Smooth muscle cell (in vitro differentiated cells): Measurements from ENCODE around the gene AFAP1. TPM values are rescaled to one million over a fixed set of nuclear protein-coding genes. Genes with fewer than 3 reads are reported as not detected.

Source experiments
- DNase-seq: peaks from one replicate; lab custom pipeline; 2025; ENCODE audit not compliant: unreplicated experiment; lab: John Stamatoyannopoulos, UW
- H2AFZ ChIP-seq: fragments of 200-600 bp; sonication (generic); 2 replicates; pipeline ENCODE4 v1.6.0; 2016; ENCODE audit warnings: antibody characterized with exemption, low read depth, mild to moderate bottlenecking
- H3F3A ChIP-seq: fragments of 200-600 bp; sonication (generic); 2 replicates; pipeline ENCODE4 v1.6.0; 2017; ENCODE audit warnings: antibody characterized with exemption, low read depth
- H3K27ac ChIP-seq: fragments of 200-600 bp; sonication (generic); 2 replicates; pipeline ENCODE4 v1.5.1; 2016; ENCODE audit warnings: low read depth, mild to moderate bottlenecking
- H3K27me3 ChIP-seq: fragments of 200-600 bp; sonication (generic); 2 replicates; pipeline ENCODE4 v1.6.1; 2016; ENCODE audit warnings: low read depth, mild to moderate bottlenecking
- H3K36me3 ChIP-seq: fragments of 200-600 bp; sonication (generic); 2 replicates; pipeline ENCODE4 v1.5.1; 2016; ENCODE audit warnings: low read depth
- H3K4me1 ChIP-seq: fragments of 200-600 bp; sonication (generic); 2 replicates; pipeline ENCODE4 v1.5.1; 2016; ENCODE audit warnings: low read depth
- H3K4me2 ChIP-seq: fragments of 200-600 bp; sonication (generic); 2 replicates; pipeline ENCODE4 v1.6.0; 2016; ENCODE audit warnings: mild to moderate bottlenecking
- H3K4me3 ChIP-seq: fragments of 200-600 bp; sonication (generic); 2 replicates; pipeline ENCODE4 v1.5.1; 2016; ENCODE audit warnings: mild to moderate bottlenecking
- H3K79me2 ChIP-seq: fragments of 200-600 bp; sonication (generic); 2 replicates; pipeline ENCODE4 v1.6.0; 2016; ENCODE audit warnings: low read depth, mild to moderate bottlenecking
- H3K9ac ChIP-seq: fragments of 200-600 bp; sonication (generic); 2 replicates; pipeline ENCODE4 v1.6.0; 2016; ENCODE audit warnings: low read depth
- H3K9me3 ChIP-seq: fragments of 200-600 bp; sonication (generic); replicated peaks from 2 replicates; pipeline ENCODE4 v1.5.1; 2016; ENCODE audit warnings: low read depth
- H4K20me1 ChIP-seq: fragments of 200-600 bp; sonication (generic); 2 replicates; pipeline ENCODE4 v1.6.0; 2016; ENCODE audit warnings: low read depth
- WGBS: methylation state at CpG from one replicate; pipeline ENCODE4 v1.1.7; 2016; ENCODE audit warnings: low lambda C conversion rate; 5-methylcytosine and 5-hydroxymethylcytosine counted together
- polyA plus RNA-seq: library from polyadenylated mRNA; unstranded; fragments of >200 nt; fragmentation: Nextera tagmentation; extraction: Ambion mirVana; gene quantifications from 2 replicates; pipeline ENCODE4 v1.2.1, GENCODE V29; 2016
- total RNA-seq: library from RNA; depleted of rRNA; stranded (reverse); fragments of >200 nt; gene quantifications from 2 replicates; pipeline ENCODE4 v1.2.3, GENCODE V29; 2014
- TF ChIP-seq, protein P1 (sequence below): fragments of 200-600 bp; sonication (generic); IDR thresholded peaks from 2 replicates; pipeline ENCODE4 v1.5.1; 2017; ENCODE audit warnings: borderline replicate concordance, mild to moderate bottlenecking, antibody characterized with exemption; ENCODE audit not compliant: insufficient read depth, poor library complexity, severe bottlenecking

AFAP1 gene
- total and polyA plus RNA-seq, 2 experiments from 2014 or later, result 12.6 to 24.8 TPM

DNA sequence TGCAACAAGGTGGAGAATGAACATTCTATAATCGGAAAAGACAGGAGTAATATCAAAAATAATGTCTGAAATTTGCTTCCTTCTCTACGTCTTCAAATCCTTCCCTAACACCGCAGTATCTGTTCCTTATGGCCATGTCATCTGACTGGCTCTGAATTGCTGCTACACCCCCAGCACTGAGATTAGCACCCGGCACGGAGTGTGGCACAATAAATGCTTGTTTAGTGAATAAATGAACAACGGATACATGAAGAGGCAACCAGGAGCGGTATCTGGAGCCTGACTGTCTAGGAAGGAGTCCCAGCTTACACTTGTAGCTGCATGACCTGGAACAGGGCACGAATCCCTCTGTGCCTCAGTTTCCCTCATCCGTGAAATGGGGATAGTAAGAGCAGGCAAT, 164.3 kb downstream of the AFAP1 start:
- WGBS, result 97% methylated on average over 9 of the region's 9 CpGs
- H3K79me2 ChIP-seq, result no peaks in the 10 kb centered on the region
- no peak overlapping the region for H3K4me2 ChIP-seq
- no peaks in the 10 kb centered on the region for H3K27me3 ChIP-seq
- H3F3A ChIP-seq, result no peaks in the 10 kb centered on the region
- no peak overlapping the region for H3K27ac ChIP-seq
- no peak overlapping the region for H2AFZ ChIP-seq
- TF ChIP-seq, protein P1, sequence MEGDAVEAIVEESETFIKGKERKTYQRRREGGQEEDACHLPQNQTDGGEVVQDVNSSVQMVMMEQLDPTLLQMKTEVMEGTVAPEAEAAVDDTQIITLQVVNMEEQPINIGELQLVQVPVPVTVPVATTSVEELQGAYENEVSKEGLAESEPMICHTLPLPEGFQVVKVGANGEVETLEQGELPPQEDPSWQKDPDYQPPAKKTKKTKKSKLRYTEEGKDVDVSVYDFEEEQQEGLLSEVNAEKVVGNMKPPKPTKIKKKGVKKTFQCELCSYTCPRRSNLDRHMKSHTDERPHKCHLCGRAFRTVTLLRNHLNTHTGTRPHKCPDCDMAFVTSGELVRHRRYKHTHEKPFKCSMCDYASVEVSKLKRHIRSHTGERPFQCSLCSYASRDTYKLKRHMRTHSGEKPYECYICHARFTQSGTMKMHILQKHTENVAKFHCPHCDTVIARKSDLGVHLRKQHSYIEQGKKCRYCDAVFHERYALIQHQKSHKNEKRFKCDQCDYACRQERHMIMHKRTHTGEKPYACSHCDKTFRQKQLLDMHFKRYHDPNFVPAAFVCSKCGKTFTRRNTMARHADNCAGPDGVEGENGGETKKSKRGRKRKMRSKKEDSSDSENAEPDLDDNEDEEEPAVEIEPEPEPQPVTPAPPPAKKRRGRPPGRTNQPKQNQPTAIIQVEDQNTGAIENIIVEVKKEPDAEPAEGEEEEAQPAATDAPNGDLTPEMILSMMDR, result no peak
- no peak overlapping the region for H3K4me3 ChIP-seq
- no peak for DNase-seq
- H4K20me1 ChIP-seq, result peaks cover 89% of the 10 kb centered on the region
- no peak overlapping the region for H3K9ac ChIP-seq
- H3K36me3 ChIP-seq, result no peaks in the 10 kb centered on the region
- peaks cover 10% of the 10 kb centered on the region for H3K4me1 ChIP-seq
- no peaks in the 10 kb centered on the region for H3K9me3 ChIP-seq

DNA sequence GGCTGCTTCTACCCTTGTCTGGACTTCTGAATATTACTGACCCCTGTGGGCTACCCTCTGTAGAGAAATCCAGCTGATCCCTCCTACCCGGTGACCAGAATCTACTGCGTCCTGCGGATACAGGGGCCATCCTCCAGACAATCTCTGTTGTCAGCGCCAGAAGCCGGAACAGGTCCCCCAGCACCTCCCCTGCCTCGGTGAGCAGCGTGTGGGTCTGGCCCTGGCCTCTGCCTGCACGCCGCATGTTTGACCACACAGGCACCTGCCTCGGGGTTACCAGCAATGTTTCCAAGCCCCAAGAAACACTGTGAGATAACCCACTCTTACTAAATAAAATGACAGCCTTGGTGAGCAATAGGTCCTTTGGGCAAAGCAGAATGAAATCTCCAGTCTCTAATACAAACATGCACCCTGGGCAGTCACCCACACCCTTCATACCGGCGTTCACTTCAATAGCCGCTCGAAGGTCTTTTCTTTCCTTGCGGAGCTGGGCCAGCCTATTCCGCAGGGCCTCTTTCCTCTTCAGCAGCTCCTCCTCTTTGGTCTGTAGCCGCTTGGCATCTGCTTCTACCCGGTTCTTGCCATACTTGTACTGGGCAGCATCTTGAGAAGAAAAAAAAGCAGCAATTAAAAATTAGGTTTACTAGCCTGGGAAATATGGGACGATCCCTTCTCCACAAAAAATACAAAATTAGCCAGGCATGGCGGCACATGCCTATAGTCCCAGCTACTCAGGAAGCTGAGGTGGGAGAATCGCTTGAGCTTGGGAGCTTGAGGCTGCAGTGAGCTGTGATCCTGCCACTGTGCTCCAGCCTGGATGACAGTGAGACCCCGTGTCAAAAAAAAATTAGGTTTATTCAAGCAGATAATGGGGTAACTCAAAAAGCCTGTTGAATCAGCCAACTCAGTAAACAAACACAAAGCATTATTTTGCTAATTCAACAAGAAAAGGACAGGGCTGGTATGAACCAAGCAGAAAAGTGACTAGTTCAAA, 165.1 kb downstream of the AFAP1 start:
- no peak overlapping the region for H3K9ac ChIP-seq
- H3K4me2 ChIP-seq, result no peak overlapping the region
- no peak overlapping the region for H3K4me3 ChIP-seq
- no peaks in the 10 kb centered on the region for H3K36me3 ChIP-seq
- H3K27me3 ChIP-seq, result no peaks in the 10 kb centered on the region
- H4K20me1 ChIP-seq, result peaks cover 94% of the 10 kb centered on the region
- peaks cover 6% of the 10 kb centered on the region for H3K4me1 ChIP-seq
- H3K27ac ChIP-seq, result no peak overlapping the region
- no peak overlapping the region for H2AFZ ChIP-seq
- no peaks in the 10 kb centered on the region for H3F3A ChIP-seq
- TF ChIP-seq, protein P1, result no peak
- DNase-seq, result no peak
- no peaks in the 10 kb centered on the region for H3K79me2 ChIP-seq
- 95% methylated on average over 22 of the region's 22 CpGs for WGBS
- H3K9me3 ChIP-seq, result no peaks in the 10 kb centered on the region

DNA sequence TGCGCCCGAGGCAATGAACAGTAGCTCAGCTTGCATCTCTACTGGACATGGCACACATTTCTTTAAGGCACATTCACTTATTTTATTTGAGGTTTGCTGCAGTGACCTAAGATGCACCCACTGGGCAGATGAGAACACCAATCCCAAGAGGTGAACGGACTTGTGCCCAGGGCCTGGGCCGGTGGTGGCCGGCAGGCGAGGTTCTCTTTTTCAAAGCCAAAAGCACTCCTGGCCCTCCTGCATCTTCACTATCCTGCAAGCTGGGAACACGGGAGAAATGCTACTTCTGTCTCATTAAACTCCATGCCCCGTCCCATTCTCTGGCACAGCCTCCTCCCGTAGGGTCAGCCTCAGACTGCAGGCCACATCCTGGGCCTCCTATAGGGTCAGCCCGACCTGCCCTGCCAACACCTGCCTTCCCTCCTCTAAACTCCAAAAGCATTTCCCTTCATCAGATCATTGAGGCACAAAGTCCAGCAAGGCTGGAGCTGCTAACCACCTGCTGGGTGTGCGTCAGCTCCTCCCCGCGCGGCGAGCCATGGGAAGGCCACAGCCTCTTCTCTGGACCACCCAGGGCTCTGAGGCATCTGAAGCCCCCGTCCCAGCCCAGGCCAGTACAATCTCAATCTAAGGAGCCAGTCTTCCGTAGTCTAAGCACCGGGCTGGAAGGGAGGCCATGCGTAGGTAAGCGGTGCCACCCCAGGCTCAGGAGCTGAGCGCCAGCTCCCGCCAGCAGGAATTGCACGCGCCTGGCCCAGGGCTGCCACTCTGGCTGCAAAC, 166.1 kb downstream of the AFAP1 start:
- H3K4me1 ChIP-seq, result no peaks in the 10 kb centered on the region
- H3K9ac ChIP-seq, result no peak overlapping the region
- no peaks in the 10 kb centered on the region for H3K36me3 ChIP-seq
- no peaks in the 10 kb centered on the region for H3K9me3 ChIP-seq
- 95% methylated on average over 24 of the region's 24 CpGs for WGBS
- H3K27ac ChIP-seq, result no peak overlapping the region
- H3K4me2 ChIP-seq, result no peak overlapping the region
- no peak overlapping the region for H3K4me3 ChIP-seq
- H4K20me1 ChIP-seq, result peaks cover 94% of the 10 kb centered on the region
- no peaks in the 10 kb centered on the region for H3K79me2 ChIP-seq
- no peaks in the 10 kb centered on the region for H3K27me3 ChIP-seq
- TF ChIP-seq, protein P1, result no peak
- no peak for DNase-seq
- H3F3A ChIP-seq, result no peaks in the 10 kb centered on the region
- H2AFZ ChIP-seq, result no peak overlapping the region
